ENCODE measurements around the gene LMAN1L. TPM values are rescaled to one million over a fixed set of nuclear protein-coding genes. Genes with fewer than 3 reads are reported as not detected.

The LMAN1L gene
- total RNA-seq, 1 donor from 2014 or later, result 0.64 TPM

- DNase-seq (ENCODE audit: extremely low read depth, low read depth, low spot score), result no peak
These were observed 20.9 kb downstream of the LMAN1L start for GRCh38 chr15:74833376-74834107.

DNA sequence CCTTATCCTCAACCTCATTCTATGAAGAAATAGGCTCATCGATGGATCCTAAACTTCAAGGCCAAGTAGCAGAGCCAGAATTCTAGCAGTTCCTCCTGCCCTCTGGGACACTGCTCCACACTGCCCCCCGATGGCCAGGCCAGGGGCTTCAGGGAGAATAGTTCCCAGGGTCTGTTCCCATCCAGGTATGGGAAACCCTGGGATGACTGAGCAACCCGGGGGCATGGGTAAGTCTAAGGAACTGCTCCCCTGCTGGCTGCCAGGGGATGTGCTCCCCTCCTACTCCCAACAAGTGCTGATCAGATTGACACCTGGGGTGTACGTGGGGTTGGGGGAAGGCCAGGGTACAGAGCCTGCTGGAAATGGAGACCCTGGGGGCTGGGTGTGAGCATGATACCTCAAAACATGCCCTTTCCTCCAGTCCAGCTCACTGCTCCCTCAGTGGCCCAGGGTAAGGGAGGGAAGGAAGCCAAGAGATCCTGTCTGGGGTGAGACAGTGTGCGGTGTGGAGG, 22.7 kb downstream of the LMAN1L start:
- DNase-seq (ENCODE audit: extremely low read depth, low read depth, low spot score), result no peak

GRCh38 chr15:74836846-74837245, 24.2 kb downstream of the LMAN1L start:
- DNase-seq (ENCODE audit: extremely low read depth, low read depth, low spot score), result no peak

- no peak for DNase-seq (ENCODE audit: extremely low read depth, low read depth, low spot score)
These were observed 25.0 kb downstream of the LMAN1L start for GRCh38 chr15:74837482-74838136.

DNA sequence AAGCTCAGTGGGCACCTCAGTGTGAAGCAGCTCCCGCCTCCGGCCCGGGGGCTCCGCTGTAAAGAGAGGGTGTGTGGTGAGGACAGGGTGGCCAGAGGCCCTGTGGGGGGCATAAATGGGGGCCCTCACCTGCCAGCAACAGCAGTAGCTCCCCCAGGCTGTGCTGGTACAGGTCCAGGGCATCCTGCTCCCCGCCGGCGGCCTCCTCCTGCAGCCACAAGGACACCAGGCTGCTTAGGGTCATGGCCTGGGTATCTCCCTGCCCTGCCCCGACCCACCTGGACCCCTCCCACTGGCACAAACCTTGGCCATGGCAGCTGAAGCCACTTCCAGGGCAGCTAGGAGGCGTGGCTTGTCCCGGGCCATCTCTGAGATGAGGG, 25.5 kb downstream of the LMAN1L start:
- DNase-seq (ENCODE audit: extremely low read depth, low read depth, low spot score), result no peak

- DNase-seq (ENCODE audit: extremely low read depth, low read depth, low spot score), result no peak
These were observed 26.3 kb downstream of the LMAN1L start for GRCh38 chr15:74838746-74839525.

- DNase-seq (ENCODE audit: extremely low read depth, low read depth, low spot score), result no peak
These were observed 27.1 kb downstream of the LMAN1L start for GRCh38 chr15:74839526-74840395.

GRCh38 chr15:74840851-74841775, 28.5 kb downstream of the LMAN1L start:
- DNase-seq (ENCODE audit: extremely low read depth, low read depth, low spot score), result no peak

GRCh38 chr15:74841891-74842373, 29.3 kb downstream of the LMAN1L start:
- no peak for DNase-seq (ENCODE audit: extremely low read depth, low read depth, low spot score)

DNA sequence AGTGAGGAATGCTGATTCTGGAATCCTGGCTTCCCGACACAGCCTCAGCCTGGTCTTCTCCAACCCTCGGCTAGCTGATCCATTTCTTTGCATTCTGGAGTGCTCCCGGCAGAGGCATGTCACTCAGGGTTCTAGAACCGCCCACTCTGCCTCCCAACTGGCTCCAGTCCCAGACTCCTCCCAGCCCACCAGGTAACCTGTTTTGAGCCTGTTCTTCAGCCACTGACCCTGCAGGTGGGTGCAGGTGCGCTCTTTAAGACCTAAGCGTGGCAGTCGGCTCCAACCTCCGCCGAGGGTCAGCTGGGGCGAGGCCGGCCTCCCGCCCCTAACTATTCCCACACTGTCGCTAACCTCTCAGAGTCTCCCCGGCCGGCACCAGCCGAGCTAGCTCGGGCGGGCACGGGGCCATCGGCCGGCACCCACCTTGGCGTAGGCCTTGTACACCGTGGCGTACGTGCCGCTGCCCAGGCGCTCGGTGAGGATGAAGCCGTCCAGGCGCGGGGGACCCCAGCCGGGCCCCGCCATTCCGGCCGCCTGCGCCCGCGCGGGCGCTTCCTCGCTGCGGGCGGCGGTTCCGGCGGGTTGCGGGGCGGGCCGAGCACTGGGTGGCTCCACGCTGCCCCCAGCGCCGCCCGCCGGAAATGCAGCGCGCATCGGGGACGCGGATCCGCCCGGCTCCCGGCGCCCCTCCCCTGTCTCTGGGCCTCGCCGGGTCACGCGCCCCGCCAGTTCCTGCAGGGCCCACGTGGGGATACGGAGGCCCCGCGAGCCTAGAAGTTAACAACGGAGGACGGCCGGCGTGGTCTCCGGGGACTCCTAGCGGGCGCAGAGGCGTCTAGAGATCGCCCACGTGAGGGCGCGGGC, 30.2 kb downstream of the LMAN1L start, which contains the start of gene ULK3:
Gene ULK3 (minus strand): TSS at position 576 of the 864 bp plus-strand sequence. CDS start 51 bp downstream, at position 525.
- no peak for DNase-seq (ENCODE audit: extremely low read depth, low read depth, low spot score)

DNA sequence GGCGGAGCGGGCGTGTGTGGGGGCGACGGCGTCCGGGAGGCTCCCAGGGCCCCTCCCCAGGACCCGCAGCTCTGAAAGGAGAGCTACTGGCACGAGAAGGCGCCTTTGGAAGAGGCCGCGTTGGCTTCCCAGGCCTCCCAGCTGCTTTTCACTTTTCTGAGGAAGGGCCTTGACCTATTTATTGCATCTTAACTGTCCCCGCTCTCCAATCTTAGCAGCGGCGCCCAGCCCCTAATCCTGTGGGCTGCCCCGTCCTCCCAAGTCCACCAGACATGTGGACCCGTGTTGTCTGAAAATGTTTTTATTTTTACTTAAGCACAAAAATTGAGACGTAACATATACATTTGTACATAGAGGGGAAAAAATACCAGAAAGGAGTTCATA, 30.8 kb downstream of the LMAN1L start:
- no peak for DNase-seq (ENCODE audit: extremely low read depth, low read depth, low spot score)

GRCh38 chr15:74843891-74844299, 31.3 kb downstream of the LMAN1L start:
- DNase-seq (ENCODE audit: extremely low read depth, low read depth, low spot score), result no peak

DNA sequence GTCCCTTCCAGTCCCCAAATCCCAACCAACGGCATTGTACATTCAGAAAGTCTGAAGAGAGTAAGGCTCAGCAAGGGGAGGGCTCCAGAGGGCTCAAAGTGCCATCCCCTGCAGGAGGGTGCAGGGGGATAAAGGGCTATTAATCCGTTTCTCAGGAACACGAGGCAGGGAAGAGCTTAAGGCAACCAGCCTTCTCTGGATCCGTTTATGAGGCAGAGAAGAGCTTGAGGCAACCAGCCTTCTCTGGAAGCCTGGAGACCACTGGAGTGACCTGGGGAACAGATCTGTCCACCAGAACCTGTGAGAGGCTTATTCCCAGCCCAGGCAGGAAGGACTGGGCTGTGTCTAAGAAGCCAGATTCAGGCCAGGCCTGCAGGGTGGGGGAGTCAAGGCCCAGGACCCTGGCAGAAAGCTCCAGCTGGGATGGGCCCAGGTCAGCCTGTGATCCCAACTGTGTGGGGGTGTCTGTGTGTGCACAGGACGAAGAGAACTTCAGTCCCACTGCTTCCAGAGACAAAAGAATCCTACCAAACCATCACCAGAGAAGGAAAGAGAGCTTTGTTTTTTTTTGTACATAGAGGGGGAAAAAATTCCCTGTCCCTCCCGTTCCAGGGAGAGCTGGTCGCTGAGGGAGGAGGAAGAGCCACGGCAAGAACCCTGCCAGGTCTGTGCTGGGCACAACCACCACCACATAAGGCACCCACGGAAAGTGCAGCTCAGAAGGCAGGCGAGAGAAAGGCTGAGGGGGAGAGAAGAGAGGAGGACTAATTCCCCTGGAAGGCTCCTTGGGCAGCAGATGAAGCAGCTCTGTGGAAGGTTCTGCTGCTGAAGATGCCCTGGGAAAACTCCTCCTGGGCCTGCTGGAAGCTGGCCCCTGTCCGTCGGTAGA, 31.9 kb downstream of the LMAN1L start:
- no peak for DNase-seq (ENCODE audit: extremely low read depth, low read depth, low spot score)

- no peak for DNase-seq (ENCODE audit: extremely low read depth, low read depth, low spot score)
These were observed 32.6 kb downstream of the LMAN1L start for GRCh38 chr15:74845208-74845568.

DNA sequence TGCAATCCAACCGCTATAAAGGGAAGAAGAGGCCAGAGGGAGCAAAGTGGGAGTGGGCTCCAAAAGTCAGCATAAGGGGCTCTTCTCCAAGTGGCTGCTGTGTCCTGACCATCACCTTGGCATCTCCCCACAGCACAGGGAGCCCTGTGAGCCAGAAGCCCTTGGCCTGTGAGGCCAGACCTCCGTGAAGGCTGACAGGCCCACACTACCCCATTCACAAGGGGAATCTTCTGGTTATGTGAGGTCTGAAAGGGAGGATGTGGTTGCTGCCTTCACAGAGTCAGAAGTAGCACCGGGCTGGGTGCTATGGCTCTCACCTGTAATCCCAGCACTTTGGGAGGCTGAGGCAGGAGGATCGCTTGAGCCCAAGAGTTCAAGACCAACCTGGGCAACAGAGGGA, 32.9 kb downstream of the LMAN1L start:
- no peak for DNase-seq (ENCODE audit: extremely low read depth, low read depth, low spot score)

GRCh38 chr15:74847432-74847831, 34.8 kb downstream of the LMAN1L start:
- DNase-seq (ENCODE audit: extremely low read depth, low read depth, low spot score), result no peak

DNA sequence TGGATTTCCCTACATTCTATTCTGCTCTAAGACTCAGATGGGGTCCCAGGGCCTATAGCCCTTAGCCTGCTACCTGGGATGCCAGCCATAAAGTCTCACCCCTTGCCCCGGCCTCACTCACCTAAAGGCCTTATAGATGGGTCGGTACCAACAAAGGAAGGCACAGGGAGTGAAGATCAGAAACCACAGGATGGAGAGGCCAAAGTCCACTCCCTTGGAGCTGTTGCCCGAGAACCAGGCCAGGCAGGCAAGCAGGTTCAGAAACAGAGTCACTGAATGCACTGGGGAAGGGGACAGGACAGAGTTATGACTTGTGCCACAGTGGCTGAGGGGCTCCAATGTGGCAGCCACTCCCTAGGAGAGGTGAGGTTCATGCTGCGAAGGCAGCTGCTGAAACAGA, 37.8 kb downstream of the LMAN1L start:
- DNase-seq (ENCODE audit: extremely low read depth, low read depth, low spot score), result no peak
